Prostate gland (tissue), 2 donors: Measurements from ENCODE around the gene FERMT3.

Experiments used
- POLR2A ChIP-seq: fragments of 450-650 bp; IDR thresholded peaks from one replicate; pipeline ENCODE4 v1.6.1; 2016; ENCODE audit warnings: antibody characterized with exemption, mild to moderate bottlenecking
- POLR2AphosphoS5 ChIP-seq: sonication (generic); formaldehyde crosslinking; IDR thresholded peaks from one replicate; pipeline ENCODE4 v1.6.1; 2017; ENCODE audit warnings: antibody characterized with exemption
- TF ChIP-seq, protein P1 (sequence below), 4 experiments: fragments of 200-600 bp in 2 of 4; fragments of 450-650 bp in 2 of 4; sonication (generic) in 2 of 4; IDR thresholded peaks; 1 replicate in 3 of 4; 2 replicates in 1 of 4; pipeline ENCODE4 v1.5.1; 2016 to 2019; ENCODE audit warnings: antibody characterized with exemption in 4 of 4, mild to moderate bottlenecking in 2 of 4, moderate library complexity in 2 of 4

DNA sequence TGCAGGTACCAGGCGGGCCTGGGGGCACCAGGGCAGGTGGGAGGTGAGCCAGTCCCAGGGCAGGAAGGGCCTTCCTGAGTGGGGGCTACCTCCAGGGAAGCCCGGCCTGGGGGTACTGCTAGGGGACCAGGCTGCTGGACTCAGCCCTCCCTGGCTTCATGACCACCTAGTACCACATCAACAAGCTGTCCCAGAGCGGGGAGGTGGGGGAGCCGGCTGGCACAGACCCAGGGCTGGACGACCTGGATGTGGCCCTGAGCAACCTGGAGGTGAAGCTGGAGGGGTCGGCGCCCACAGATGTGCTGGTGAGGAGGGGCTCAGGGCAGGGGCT, 12.8 kb downstream of the FERMT3 start:
- TF ChIP-seq, protein P1, sequence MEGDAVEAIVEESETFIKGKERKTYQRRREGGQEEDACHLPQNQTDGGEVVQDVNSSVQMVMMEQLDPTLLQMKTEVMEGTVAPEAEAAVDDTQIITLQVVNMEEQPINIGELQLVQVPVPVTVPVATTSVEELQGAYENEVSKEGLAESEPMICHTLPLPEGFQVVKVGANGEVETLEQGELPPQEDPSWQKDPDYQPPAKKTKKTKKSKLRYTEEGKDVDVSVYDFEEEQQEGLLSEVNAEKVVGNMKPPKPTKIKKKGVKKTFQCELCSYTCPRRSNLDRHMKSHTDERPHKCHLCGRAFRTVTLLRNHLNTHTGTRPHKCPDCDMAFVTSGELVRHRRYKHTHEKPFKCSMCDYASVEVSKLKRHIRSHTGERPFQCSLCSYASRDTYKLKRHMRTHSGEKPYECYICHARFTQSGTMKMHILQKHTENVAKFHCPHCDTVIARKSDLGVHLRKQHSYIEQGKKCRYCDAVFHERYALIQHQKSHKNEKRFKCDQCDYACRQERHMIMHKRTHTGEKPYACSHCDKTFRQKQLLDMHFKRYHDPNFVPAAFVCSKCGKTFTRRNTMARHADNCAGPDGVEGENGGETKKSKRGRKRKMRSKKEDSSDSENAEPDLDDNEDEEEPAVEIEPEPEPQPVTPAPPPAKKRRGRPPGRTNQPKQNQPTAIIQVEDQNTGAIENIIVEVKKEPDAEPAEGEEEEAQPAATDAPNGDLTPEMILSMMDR (IDR thresholded peaks at IDR 0.05) = no peak
- TF ChIP-seq POLR2A (no peak), POLR2AphosphoS5 (no peak)
